Choroid plexus epithelial cell (primary cell): Measurements from ENCODE around the gene TOMM40.
A peak's percentile ranks its signal among the peaks of the same experiment; 100 is the strongest.

Experiments used
- DNase-seq: peaks from one replicate; pipeline ENCODE4 v3.0.0-alpha.2; 2010; ENCODE audit warnings: low read depth
- H3K4me3 ChIP-seq: 2 replicates; pipeline ENCODE4 v1.5.1; 2011; ENCODE audit warnings: low read depth, mild to moderate bottlenecking, control low read depth, low read length, moderate library complexity
- TF ChIP-seq, protein P1 (sequence below): conservative IDR thresholded peaks from 2 replicates; pipeline ENCODE4 v1.5.1; 2011; ENCODE audit warnings: low read depth, mild to moderate bottlenecking, control low read depth, inconsistent platforms, low read length, moderate library complexity

Gene TOMM40

DNA sequence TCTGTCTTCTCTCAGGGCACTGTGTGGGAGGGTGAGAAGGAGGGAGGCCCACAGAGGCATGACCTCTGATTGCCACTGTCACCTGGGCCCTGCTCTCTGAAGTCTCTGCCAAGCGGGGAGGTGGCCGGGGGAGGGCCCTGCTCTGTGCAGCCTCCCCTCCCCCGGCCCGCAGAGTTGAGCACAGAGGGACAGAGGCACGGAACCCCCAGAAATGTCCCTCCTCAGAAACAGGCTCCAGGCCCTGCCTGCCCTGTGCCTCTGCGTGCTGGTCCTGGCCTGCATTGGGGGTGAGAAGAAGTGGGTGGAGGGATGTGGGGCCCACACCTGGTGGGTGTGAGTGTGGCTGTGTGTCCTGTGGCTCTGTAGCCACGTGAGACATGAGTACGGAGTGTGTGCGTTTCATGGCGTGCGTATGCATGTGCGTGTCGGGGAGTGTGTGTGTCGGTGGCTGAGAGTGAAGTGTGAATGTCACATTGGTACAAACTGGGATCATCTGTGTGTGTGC, 51.1 kb downstream of the TOMM40 start, which contains the start of gene APOC4:
Gene APOC4, plus strand, starts transcription at position 171 of the 505 bp plus-strand sequence. Its CDS starts 41 bp downstream, at position 212.
- DNase-seq: no peak
- no peak within 1 kb of the TSS for H3K4me3 ChIP-seq
- TF ChIP-seq, protein P1, sequence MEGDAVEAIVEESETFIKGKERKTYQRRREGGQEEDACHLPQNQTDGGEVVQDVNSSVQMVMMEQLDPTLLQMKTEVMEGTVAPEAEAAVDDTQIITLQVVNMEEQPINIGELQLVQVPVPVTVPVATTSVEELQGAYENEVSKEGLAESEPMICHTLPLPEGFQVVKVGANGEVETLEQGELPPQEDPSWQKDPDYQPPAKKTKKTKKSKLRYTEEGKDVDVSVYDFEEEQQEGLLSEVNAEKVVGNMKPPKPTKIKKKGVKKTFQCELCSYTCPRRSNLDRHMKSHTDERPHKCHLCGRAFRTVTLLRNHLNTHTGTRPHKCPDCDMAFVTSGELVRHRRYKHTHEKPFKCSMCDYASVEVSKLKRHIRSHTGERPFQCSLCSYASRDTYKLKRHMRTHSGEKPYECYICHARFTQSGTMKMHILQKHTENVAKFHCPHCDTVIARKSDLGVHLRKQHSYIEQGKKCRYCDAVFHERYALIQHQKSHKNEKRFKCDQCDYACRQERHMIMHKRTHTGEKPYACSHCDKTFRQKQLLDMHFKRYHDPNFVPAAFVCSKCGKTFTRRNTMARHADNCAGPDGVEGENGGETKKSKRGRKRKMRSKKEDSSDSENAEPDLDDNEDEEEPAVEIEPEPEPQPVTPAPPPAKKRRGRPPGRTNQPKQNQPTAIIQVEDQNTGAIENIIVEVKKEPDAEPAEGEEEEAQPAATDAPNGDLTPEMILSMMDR: no peak

DNA sequence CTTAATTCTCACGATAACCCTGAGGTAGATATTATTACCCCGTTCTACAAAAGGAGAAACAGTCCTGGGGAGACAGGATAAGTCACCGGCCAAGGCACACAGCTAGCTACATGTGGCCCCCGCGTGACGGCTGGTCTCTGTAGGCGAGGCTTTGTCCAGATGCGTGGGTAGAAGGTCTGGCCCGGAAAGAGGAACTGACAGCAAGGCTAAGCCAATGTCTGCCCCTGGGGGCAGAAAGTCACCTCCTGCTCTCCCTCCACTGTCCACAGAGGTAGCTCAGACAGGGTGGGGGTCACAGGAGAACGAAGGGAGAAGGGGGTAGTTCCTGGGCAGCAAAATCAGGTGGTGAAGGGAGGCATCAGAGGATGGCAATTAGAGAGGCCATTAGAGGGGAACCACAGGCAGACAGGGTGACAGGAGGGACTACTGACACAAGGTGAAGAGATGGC, 52.8 kb downstream of the TOMM40 start:
- no peak overlapping the region for H3K4me3 ChIP-seq
- DNase-seq: no peak
- TF ChIP-seq, protein P1: no peak

DNA sequence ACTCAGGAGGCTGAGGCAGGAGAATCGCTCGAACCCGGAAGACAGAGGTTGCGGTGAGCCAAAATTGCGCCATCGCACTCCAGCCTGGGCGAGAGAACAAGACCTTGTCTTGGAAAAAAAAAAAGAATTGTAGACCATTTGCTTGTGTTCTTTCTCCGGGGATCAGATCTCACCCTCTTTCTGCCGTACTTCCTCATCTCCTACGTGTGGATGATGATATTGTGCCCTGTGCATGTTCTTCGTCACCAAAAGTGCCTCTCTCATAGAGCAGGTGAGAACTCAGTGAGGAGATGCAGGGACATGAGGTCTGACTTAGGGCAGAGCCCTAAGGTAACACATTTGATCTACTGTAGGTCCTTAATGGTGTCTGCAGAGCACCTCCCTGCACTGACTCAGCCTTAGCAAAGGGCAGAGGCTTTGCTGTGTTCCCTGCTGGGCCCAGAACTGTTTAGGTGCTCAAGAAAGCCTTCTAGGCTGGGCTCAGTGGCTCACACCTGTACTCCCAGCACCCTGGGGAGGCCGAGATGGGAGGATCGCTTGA, 56.1 kb downstream of the TOMM40 start:
- TF ChIP-seq, protein P1: no peak
- DNase-seq: no peak
- no peak overlapping the region for H3K4me3 ChIP-seq

DNA sequence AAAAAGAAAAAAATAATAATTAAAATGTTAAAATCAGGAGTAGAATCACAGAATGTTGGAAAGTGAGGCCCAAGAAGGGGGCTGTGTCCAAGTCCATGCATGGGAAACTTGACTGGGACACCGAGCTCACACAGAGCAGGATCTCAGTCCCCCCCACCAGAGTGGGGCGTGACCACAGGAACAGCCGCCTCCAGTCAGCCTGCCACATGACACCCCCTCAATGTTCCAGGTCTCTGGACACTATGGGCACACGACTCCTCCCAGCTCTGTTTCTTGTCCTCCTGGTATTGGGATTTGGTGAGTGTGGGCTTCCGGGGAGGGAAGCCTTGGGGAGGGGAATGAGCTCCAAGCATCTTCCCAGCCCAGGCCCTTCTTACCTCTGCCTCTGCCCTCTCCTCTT, 57.2 kb downstream of the TOMM40 start:
- no peak for DNase-seq
- TF ChIP-seq, protein P1: no peak
- no peak overlapping the region for H3K4me3 ChIP-seq

DNA sequence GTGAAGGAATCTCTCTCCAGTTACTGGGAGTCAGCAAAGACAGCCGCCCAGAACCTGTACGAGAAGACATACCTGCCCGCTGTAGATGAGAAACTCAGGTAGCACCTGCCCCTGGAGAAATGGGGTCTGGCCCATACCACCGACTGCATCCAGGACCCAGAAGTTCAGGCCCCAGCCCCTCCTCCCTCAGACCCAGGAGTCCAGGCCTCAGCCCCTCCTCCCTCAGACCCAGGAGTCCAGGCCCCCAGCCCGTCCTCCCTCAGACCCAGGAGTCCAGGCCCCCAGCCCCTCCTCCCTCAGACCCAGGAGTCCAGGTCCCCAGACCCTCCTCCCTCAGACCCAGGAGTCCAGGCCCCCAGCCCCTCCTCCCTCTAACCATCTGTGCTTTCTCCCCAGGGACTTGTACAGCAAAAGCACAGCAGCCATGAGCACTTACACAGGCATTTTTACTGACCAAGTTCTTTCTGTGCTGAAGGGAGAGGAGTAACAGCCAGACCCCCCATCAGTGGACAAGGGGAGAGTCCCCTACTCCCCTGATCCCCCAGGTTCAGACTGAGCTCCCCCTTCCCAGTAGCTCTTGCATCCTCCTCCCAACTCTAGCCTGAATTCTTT, 57.8 kb downstream of the TOMM40 start:
- TF ChIP-seq, protein P1: no peak
- peak; percentile 33 for DNase-seq
- H3K4me3 ChIP-seq: no peak overlapping the region

DNA sequence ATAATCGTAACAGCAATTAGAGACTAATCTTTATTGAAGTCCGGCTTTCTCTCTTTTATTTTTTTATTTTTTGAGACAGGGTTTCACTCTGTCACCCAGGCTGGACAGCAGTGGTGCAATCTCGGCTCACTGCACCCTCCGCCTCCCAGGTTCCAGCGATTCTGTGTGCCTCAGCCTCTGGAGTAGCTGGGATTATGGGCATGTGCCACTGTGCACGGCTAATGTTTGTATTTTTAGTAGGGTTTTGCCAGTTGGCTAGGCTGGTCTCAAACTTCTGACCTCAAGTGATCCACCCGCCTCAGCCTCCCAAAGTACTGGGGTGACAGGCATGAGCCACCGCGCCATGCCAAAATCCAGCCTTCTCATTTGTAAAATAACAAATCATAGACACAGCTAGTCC, 58.5 kb downstream of the TOMM40 start:
- H3K4me3 ChIP-seq: no peak overlapping the region
- DNase-seq: no peak
- TF ChIP-seq, protein P1: no peak
